NCI-H2107 treated with DMSO at 0.1 percent for 48 hours (cell line): ENCODE measurements around the gene RAB29.
"Not testable (repeated sequence)": the region's sequence is repeated elsewhere in the genome, so short reads cannot be mapped to it uniquely, and the experiment has no call there.

Source experiments
- DNase-seq: peaks from one replicate; lab custom pipeline; 2025; ENCODE audit not compliant: unreplicated experiment; lab: John Stamatoyannopoulos, UW

The RAB29 gene, protein sequence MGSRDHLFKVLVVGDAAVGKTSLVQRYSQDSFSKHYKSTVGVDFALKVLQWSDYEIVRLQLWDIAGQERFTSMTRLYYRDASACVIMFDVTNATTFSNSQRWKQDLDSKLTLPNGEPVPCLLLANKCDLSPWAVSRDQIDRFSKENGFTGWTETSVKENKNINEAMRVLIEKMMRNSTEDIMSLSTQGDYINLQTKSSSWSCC

DNA sequence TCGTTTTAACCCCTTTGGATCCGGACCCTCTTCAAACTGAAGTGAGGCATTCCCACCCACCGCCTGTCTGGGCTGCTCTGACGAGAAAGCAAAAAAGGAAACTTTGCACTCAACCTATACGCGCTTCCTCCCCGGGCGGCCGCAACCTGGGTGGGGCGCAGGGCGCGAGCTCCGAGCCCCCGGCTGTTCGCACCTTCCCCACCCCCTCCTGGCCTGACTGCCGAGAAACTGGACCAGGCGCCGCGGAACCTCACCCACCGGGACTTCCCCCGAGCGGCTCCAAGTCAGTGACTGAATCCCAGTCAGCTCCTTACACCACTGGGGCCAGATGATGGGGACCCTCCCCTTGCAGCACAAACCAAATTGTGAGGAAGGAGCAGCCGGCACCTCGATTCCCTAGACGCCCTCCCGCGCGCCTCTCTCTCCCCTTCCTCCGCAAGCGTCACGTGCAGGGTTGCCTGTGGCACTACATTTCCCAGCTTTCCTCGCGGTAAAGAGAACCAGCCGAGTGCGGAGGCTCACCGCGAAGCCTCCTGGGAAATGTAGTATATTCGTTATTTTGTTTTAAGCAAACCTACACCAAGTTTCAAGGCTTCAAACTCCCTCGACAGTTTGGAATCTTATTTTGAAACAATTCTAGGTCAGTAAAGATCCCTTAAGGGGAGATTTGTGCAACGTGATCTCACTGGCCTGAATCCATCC, at the start of gene RAB29:
RAB29 (minus strand) TSS at position 468 of the 702 bp plus-strand sequence. CDS start 526 bp downstream, outside the sequence.
- DNase-seq: peak; percentile 77

DNA sequence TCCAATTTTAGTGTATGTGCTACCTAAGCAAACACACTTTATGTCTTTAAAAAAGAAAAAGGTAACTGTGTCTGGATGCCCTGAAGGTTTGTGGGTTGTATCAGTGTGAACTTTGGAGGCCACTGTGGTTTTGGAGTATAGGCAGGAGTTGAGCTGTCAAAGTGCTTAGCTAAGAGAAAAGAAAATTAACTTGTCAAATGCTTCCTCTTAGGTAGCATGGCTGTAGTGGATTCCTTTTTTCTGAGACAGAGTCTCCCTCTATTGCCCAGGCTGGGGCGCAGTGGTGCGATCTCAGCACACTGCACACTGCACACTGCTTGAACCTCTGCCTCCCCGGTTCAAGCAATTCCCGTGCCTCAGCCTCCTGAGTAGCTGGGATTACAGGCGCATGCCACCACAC, 48.9 kb upstream of the RAB29 start:
- no peak for DNase-seq

DNA sequence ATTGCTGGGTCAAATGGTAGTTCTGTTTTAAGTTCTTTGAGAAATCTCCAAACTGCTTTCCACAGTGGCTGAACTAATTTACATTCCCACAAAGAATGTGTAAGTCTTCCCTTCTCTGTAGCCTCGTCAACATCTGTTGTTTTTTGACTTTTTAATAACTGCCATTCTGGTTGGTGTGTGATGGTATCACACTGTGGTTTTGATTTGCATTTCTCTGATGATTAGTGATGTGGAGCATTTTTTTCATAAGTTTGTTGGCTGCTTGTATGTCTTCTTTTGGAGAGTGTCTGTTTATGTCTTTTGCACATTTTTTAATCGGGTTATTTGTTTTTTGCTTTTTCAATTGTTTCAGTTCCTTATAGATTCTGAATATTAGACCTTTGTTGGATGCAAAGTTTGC, 48.0 kb upstream of the RAB29 start:
- DNase-seq: not testable (repeated sequence)

DNA sequence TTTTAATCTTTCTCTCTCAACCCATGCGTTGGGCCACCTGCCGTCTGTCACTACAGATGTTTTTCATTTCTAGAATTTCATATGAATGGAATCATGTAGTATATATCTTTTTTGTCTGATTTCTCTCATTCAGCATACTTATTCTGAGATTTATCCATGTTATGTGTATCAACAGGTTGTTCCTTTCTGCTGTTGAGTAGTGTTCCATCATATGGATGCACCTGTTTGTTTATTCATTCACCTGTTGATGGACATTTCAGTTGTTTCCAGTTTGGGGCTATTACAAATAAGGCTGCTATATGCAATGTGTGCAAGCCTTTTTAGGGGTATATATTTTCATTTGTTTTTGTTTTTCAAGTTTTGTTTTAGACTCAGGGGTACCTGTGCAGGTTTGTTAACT, 47.1 kb upstream of the RAB29 start:
- DNase-seq: no peak

DNA sequence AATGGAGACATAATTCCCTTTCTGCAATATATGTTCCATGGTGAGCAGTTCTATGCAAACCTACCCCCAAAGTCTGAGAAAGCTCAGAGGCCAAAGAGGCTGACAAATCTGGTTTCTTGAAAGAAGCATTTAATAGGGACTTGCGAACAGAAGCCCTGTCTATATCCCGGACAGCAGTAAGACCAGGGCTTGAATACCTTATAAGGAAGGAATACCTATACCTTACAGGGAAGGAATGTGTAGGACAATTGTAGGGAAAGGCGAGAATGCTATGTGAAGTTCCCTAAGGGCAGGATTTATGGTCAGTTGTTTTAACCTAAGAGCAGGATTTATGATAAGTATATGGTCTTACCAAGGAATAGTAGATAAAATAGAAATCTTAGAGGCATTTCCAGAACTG, 42.7 kb upstream of the RAB29 start:
- no peak for DNase-seq

DNA sequence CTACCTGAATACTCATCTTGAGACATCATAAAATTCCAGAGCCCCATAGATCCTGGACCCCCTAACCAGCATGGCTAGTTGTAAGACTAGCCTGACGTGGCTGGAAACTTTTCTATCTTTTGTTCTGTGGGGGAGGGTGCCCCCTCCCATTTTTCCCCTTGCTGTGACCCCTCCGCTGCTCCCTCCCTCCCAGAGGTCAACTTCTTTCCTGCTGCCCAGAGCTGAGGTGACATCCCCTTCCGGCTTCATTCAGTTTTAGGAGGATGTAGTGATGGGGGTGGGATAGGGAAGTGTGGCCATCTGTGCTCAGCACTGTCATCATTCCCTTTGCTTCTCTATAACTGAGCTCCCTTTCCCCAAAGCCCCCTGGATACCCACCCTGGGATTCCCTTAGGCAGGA, 42.1 kb upstream of the RAB29 start:
- no peak for DNase-seq

DNA sequence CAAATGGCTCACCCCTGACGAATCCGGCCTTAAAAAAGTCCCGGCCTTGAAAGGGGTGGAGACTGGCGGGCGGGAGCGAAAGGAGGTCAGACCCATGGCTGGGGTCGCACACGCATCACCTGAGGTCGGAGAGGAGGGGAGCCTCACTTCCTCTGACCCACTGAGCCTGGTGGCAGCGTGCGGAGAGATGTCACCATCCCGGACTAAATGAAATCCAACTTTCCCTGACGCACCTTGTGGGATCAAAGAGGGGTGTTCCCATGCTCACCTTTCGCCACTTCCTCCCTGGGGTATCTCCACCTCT, 38.4 kb upstream of the RAB29 start:
- peak; percentile 17 for DNase-seq

DNA sequence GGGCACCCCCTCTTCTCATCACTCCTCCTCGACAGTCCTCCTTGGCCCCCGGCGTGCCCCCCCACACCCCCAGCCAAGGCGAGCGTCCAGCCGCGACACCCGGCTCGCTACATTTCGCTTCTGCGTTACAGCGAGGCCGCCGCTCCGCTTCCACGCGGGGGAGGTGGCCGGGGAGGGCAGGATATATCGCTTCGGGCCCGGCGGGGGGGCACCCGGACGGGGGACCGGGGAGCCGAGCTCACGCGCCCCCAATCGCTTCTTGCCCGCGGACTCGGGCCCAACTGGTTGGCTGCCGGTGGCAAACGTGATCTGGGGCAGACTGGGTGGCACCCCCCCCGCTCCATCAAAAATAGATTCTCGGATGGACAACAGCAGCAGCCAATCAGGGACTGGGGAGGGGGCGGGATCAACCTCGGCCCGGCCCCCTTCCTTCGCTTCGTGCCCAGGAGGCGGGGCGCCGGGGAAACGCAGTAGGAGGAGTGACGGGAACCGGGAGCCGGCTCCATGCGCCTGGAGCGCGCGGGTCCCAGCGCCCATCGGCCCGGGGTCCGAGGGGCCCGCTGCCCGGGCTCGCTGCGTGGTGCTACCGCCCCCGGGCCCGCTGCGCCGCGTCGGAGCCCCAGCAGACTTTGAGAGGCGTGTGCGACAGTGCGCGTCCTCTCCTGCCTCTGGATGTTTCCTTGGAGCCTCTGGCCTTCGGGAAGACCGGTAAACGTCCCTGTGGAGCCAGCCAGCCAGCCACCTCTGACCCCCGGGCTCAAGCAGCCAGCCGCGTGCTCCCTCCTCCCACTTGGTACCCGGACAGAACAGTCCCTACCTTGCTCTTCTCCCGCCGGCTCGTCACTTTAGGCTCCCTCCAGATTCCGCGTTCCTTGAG, 37.8 kb upstream of the RAB29 start, which contains the start of gene SLC41A1:
SLC41A1 (minus strand) TSS at position 321 of the 877 bp plus-strand sequence. CDS start 2,757 bp downstream, outside the sequence.
- DNase-seq: peak; percentile 83

DNA sequence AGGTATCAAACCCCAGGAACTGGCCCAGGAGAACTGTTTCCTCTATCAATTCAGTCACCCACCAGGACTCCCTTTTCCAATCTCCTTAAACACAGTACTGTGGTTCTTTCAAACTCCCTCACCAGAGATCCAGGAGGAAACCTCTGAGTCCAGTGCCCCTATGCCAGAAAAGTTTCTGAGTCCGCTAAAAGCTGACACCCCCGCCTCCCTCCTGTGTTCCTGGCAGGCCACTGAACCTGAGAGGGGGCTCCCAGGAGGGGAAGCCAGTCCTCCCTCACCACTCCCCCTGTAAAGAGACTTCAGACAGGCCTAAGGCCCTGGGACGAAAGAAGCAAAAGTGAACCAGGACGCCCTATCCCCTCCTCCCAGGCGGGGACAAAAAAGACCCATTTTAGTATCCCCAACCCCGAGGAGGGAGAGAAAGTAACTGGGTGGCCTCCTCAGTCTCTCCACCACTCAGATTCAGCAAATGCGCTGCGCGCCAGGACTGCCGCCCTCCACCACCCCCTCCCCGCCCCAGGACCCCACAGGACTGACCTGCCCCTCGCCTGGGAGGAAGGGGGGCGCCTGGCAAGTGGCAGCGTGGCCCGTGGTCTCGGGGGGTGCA, 37.1 kb upstream of the RAB29 start:
- DNase-seq: no peak

DNA sequence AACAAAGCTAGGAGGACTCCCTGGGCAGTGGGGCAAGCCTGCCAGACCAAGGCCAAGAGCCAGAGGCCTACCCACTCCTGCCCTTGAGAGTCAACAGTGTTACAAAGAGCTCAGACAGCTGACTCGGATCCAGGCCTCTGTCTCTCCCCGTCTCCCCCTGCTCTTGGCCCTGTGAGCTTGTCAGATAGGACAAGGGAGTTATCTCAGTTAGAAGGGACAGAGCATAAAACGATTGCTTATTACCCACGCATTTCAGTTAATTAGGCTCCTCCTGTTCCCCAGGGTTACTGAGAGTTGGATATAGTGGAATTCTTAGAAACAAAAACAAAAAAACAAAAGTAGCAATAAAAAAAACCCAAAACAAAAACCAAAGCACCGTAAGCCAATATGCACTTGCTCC, 36.4 kb upstream of the RAB29 start:
- no peak for DNase-seq

DNA sequence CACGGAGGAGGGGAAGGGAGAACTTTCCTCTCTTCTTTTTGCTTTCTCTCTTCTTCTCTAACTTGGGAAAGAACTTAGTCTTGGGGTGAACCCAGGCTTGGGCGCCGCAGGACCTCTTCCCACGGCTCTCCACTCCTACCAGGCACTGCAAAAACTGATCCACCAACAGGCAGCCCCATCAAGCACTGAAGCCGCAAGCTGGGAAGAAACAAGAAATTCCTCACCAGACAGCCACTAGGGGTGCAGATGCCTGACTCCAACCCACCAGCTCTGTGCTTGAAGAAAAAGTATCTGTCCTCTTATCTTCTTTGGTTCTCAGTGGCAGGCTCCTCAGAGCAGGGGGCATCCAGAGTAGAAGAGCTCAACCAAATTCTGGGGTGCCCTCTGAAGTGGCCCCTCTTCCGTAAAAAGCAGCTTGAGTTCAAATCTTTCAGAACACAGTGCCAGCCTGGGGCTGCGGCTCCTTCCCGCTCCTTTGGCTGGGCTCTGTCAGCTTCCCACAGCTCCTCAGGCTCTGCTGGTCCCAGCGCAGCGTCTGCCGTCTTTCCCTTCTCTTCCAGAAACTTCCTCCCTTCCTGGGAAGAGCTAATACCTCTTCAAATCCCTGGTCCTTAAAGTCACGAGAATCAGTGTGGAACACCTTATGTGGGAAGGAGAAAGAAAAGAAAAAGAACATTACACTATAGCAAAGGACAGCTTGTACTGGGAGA, 35.3 kb upstream of the RAB29 start:
- no peak for DNase-seq

DNA sequence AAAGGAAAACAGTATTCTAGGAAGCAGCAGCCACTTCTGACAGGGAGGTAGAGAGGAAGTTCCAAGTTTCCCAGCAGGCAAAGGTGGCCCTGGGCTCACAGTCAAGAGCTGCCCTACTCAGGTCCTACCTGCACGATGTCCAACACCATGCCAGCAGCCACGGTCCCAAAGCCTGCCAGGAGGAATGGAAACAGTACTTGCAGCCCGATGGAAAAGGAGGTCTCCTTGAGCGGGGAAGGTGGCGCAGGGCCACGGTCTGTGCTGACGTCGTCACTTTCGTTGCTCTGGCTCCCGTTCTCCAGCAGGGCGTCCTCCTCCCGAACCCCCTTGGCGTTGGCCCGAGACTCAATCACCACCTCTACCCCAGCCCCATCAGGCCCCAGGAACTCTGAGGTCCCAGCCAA, 34.7 kb upstream of the RAB29 start:
- DNase-seq: no peak

DNA sequence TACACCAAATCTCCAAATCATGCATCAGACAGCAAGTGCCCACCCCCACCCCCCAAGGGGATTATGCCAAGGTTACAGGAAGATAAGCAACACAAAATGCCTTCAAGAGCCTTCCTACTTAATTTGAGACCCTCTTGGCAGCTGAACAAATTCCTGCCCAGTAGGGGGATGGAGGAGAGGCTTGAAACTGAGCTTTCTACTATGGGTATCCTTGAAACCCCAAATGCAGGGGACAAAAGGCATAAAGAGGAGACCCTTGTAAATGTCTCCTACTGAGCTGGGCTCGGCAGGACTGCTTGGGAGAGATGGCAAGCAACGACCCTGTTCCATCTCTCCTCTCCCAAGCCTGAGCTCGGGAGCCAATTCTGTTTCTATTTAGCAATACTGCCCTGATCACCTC, 34.2 kb upstream of the RAB29 start:
- DNase-seq: no peak

DNA sequence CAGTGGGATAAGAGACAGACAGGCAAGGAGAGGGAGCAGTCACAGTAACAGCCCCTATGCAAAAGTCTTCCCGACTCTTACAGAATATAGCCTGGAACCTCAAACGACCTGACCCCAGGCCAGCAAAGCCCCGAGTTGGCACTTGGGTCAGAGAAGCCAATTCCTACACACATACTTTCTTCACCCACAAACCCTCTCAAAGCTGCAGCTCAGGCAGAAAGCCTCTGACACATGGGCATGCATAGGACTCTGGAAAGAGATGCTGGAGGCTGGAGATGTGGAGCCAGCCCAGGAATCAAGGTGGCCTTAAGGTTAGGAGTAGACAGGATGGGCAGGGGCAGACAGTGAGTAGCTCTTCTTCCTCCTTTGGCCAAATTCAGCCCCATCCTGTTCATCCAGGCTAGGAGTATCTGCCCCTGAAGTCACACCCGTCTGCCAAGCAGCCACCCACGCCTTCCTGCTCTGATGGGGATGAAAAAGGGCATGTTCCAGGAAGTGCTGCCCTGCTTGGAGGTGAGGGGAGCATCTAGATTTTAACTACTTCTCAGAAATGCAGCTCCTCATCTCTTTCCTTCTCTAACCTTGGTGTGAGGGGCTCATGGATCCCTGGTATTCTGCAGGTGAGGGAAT, 29.9 kb upstream of the RAB29 start:
- no peak for DNase-seq

DNA sequence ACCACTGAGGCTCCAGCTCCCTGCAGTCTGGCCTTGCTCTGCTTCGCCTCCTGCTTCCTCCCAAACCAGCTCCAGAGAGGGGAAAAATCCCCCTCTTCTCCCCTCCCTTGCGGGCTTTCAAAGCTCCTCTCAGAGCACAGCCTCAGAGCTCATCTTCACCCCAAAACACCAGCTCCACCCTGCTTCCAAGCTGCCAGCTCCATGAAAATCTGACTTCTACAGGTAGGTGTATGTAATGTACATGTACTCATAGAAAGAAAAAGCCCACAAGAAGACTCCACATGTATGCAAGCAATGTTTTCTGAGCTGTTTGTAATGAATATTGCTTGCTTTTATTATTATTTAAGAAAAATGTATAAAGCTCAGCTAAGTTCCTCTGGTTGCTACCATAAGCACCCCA, 29.3 kb upstream of the RAB29 start:
- no peak for DNase-seq

DNA sequence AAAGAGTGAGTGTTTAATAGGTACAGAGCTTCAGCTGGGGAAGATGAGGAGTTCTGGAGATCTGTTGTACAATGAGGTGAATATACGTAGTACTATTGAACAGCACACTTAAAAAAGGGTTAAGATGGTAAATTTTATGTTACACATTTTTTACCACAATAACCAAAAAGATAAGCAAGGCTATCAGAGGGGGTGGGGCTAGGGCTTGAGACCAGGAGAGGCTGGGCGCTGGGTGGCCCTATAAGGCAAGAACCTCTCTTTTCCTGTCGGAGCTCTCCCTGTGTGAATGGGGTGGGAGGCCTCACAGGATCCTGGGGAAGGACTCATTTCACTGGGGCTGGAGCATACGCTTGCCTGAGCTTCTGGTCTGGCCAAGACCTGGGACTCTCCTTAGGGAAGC, 28.7 kb upstream of the RAB29 start:
- no peak for DNase-seq

DNA sequence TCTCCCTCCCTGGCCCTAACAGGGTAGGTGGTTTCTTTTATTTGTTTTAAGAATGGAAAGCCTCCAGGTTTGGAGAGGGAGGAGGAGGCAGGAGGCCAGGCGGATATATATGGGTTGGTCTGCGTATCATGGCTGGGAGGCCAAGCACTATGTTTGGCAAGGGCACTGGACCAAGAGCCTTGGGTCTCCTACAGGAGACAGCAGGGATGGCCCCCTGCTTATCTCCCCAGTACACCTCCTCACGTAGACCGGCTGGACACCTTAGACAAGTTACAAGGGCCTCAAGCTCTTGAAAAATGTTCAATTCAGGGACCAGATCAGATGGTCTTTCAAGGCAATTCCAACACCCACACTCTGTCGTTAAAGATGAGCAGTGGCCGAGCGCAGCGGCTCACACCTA, 26.8 kb upstream of the RAB29 start:
- no peak for DNase-seq

DNA sequence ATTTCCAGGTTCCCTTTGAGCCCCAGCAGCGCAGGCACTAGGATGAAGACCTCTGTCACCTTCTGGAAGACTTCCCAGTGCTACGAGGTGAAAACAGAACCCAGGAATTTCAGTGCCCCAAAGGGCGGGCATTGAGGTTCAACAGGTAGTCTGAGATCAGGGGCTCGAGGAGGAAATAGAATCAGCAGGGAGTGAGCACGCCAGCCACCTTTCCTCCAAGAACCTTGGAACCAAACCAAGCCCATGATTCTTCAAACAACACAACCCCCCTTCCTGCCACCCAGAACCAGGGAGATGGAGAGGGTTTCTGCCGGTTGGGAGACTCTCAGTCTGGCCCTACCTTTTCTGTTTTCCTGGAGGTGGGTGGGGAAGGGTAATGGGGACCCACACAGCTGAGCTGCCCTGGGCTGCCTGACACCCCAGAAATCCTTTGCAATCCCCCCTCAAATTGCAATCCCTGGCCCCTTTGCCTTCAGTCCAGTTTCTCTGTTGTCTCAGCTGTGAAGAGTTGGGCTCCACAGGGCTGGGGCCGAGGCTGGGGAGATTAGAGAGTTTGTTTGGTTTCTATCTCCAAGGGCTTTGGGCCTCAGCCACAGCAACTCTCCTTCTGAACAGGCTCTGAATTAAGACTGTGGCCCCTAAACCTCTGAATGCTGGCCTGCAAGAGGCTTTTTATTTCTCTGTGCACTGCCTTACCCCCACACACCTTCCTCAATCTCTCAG, 25.9 kb upstream of the RAB29 start:
- DNase-seq: no peak

DNA sequence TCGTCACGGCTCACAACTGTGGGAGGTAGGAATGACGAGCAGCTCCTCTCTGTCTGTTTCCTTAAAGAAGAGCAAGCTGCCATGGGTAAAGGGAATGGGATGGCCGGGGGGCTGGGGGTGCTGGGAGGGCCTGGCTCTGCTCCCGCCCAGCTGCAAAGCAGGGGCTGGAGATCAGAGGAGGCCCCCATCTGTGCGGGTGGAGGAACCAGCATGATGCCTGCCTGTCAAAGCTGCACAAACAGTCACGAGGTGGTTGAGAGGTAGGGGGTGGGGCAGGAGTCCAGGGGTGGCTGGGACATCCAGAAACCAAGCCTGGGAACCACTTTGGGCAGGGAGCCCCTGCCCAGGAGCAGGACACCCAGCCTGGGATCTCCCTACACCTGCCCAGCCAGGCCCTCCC, 25.1 kb upstream of the RAB29 start:
- DNase-seq: no peak

DNA sequence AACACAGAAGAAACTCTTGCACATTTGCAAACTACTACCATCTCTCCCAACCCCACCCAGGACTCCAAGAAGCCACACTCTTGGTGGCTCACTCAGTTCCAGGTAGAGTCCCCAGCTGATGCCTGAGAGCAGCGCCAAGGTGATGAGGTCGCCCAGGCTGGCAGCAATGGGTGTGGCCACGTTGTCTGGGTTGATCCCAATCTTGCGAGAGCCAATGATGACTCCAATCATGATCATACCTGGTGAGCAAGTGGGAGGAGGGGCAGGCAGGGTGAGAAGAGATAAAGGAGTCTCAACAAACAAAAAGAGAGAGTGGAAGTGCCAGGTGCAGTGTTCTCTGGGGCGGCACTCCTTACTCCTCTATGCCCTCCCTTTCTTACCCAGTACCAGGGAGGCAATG, 23.3 kb upstream of the RAB29 start:
- DNase-seq: no peak
